ENCODE data around the gene IFITM2. TPM values are rescaled to one million over a fixed set of nuclear protein-coding genes. Genes with fewer than 3 reads are reported as not detected.
A peak's percentile ranks its signal among the peaks of the same experiment; 100 is the strongest.

IFITM2 gene
- total RNA-seq, 3 donors from 2014 or later: 81.4 to 404 (median 129) TPM

GRCh38 chr11:280706-281485 is 26.7 kb upstream of the IFITM2 start:
- DNase-seq (ENCODE audit: low spot score in 2 of 2): peak in 1 of 2 donors; percentile 44
- Histone ChIP-seq H3K36me3 (no peaks in the 10 kb centered on the region), H3K27ac (no peak overlapping the region), H3K9me3 (peaks cover 0 to 4% of the 10 kb centered on the region in 2 donors), H3K4me3 (peak overlapping the region; percentile 32 to 59 (median 33)), H3K4me1 (no peaks in the 10 kb centered on the region), H3K27me3 (peaks cover 24 to 66% of the 10 kb centered on the region in 2 donors)
- no peak for TF ChIP-seq POLR2A (IDR thresholded peaks at IDR 0.05)
- no peak for TF ChIP-seq CTCF (IDR thresholded peaks at IDR 0.05)
- TF ChIP-seq POLR2AphosphoS5 (IDR thresholded peaks at IDR 0.05): no peak
- intact Hi-C loops (cut with DNase I; ENCODE audit: low total_unique reads): no loop called here

GRCh38 chr11:281486-282161 is 26.0 kb upstream of the IFITM2 start:
- Histone ChIP-seq H3K4me3 (peak overlapping the region in 2 of 3 donors; percentile 33 to 59), H3K27ac (no peak overlapping the region), H3K36me3 (no peaks in the 10 kb centered on the region), H3K9me3 (no peaks in the 10 kb centered on the region), H3K4me1 (no peaks in the 10 kb centered on the region), H3K27me3 (peaks cover 24 to 66% of the 10 kb centered on the region in 2 donors)
- peak in 1 of 2 donors; percentile 28 for DNase-seq (ENCODE audit: low spot score in 2 of 2)
- intact Hi-C loops (cut with DNase I; ENCODE audit: low total_unique reads): loop anchor here (2.0 kb wide), 1 partner anchor 35 kb away; no protein-coding TSS in a partner anchor
- TF ChIP-seq POLR2AphosphoS5 (IDR thresholded peaks at IDR 0.05) (no peak), POLR2A (IDR thresholded peaks at IDR 0.05) (no peak)

- Histone ChIP-seq H3K4me3 (no peak overlapping the region), H3K36me3 (no peaks in the 10 kb centered on the region), H3K9me3 (no peaks in the 10 kb centered on the region), H3K27me3 (peaks cover 24 to 66% of the 10 kb centered on the region in 2 donors), H3K27ac (no peak overlapping the region), H3K4me1 (no peaks in the 10 kb centered on the region)
- peak in 1 of 2 donors; percentile 33 for DNase-seq (ENCODE audit: low spot score in 2 of 2)
- no peak for TF ChIP-seq POLR2A (IDR thresholded peaks at IDR 0.05)
- TF ChIP-seq CTCF (IDR thresholded peaks at IDR 0.05): no peak
- no peak for TF ChIP-seq POLR2AphosphoS5 (IDR thresholded peaks at IDR 0.05)
- intact Hi-C loops (cut with DNase I; ENCODE audit: low total_unique reads): loop anchor here (2.0 kb wide), 1 partner anchor 35 kb away; no protein-coding TSS in a partner anchor
These were observed 25.4 kb upstream of the IFITM2 start for GRCh38 chr11:282171-282570.

- no peak overlapping the region for H3K27ac ChIP-seq
These were observed 24.8 kb upstream of the IFITM2 start for GRCh38 chr11:282630-283360.

More at GRCh38 chr11:282630-283360, 24.8 kb upstream of the IFITM2 start:
- Histone ChIP-seq H3K27me3 (peaks cover 24 to 66% of the 10 kb centered on the region in 2 donors), H3K9me3 (no peaks in the 10 kb centered on the region), H3K4me1 (no peaks in the 10 kb centered on the region), H3K36me3 (no peaks in the 10 kb centered on the region), H3K4me3 (no peak overlapping the region)
- DNase-seq (ENCODE audit: low spot score in 2 of 2): peak in 1 of 2 donors; percentile 39
- TF ChIP-seq POLR2AphosphoS5 (IDR thresholded peaks at IDR 0.05) (no peak), POLR2A (IDR thresholded peaks at IDR 0.05) (no peak), CTCF (IDR thresholded peaks at IDR 0.05) (no peak)
- intact Hi-C loops (cut with DNase I; ENCODE audit: low total_unique reads): loop anchor here (2.0 kb wide), 1 partner anchor 36 kb away; no protein-coding TSS in a partner anchor
